ENCODE data around the gene ARMC6.

ARMC6 gene

GRCh38 chr19:19063183-19064097 is 30.0 kb downstream of the ARMC6 start, which contains the start of gene SLC25A42:
Gene SLC25A42 (plus strand): TSS chr19:19063994. CDS start chr19:19096125, 32,131 bp downstream.
- no peak for TF ChIP-seq CTCF (IDR thresholded peaks at IDR 0.05; ENCODE audit: low read depth, low read length, missing control alignments)
- peak; percentile 99 for DNase-seq (ENCODE audit: low read depth)
- H3K4me3 ChIP-seq (ENCODE audit: low read depth, low read length) = peak within 1 kb of the TSS; percentile 76

GRCh38 chr19:19064098-19064722 is 30.8 kb downstream of the ARMC6 start:
- peak overlapping the region; percentile 76 for H3K4me3 ChIP-seq (ENCODE audit: low read depth, low read length)
- DNase-seq (ENCODE audit: low read depth) = no peak
- peak; percentile 63 for TF ChIP-seq CTCF (IDR thresholded peaks at IDR 0.05; ENCODE audit: low read depth, low read length, missing control alignments)

GRCh38 chr19:19064811-19065745 is 31.7 kb downstream of the ARMC6 start:
- peak overlapping the region; percentile 76 for H3K4me3 ChIP-seq (ENCODE audit: low read depth, low read length)
- TF ChIP-seq CTCF (IDR thresholded peaks at IDR 0.05; ENCODE audit: low read depth, low read length, missing control alignments) = no peak
- no peak for DNase-seq (ENCODE audit: low read depth)

GRCh38 chr19:19067276-19068072 is 34.1 kb downstream of the ARMC6 start:
- no peak overlapping the region; the same call in 1 of the 2 replicates for H3K4me3 ChIP-seq (ENCODE audit: low read depth, low read length)
- no peak for TF ChIP-seq CTCF (IDR thresholded peaks at IDR 0.05; ENCODE audit: low read depth, low read length, missing control alignments)
- no peak for DNase-seq (ENCODE audit: low read depth)

GRCh38 chr19:19068659-19069654 is 35.6 kb downstream of the ARMC6 start:
- peak overlapping the region; percentile 22; the same call in 1 of the 2 replicates for H3K4me3 ChIP-seq (ENCODE audit: low read depth, low read length)
- TF ChIP-seq CTCF (IDR thresholded peaks at IDR 0.05; ENCODE audit: low read depth, low read length, missing control alignments) = no peak
- DNase-seq (ENCODE audit: low read depth) = no peak

All from GM12864 (cell line).